SK-N-SH treated with all-trans-retinoic acid at 6 μM for 48 hours (cell line): ENCODE measurements around the gene IL15RA.

Source experiments
- ARNTL ChIP-seq: fragments of 450-650 bp; formaldehyde crosslinking; IDR thresholded peaks from 2 replicates; pipeline ENCODE4 v1.5.0; 2020; ENCODE audit warnings: low read depth, mild to moderate bottlenecking, moderate library complexity, borderline replicate concordance
- CSDC2 ChIP-seq: fragments of 250-450 bp; sonication (Bioruptor Pico); IDR thresholded peaks from 2 replicates; pipeline ENCODE4 v1.5.0; 2020; ENCODE audit warnings: mild to moderate bottlenecking, moderate library complexity
- ESRRG ChIP-seq: fragments of 250-450 bp; sonication (Bioruptor Pico); IDR thresholded peaks from 2 replicates; pipeline ENCODE4 v1.6.1; 2021; ENCODE audit warnings: mild to moderate bottlenecking
- GLIS3 ChIP-seq: fragments of 250-450 bp; sonication (Bioruptor Pico); IDR thresholded peaks from 2 replicates; pipeline ENCODE4 v1.5.0; 2020; ENCODE audit warnings: mild to moderate bottlenecking, moderate library complexity
- OSR1 ChIP-seq: fragments of 250-450 bp; sonication (Bioruptor Pico); IDR thresholded peaks from 2 replicates; pipeline ENCODE4 v1.8.0; 2022; ENCODE audit warnings: moderate library complexity, mild to moderate bottlenecking, inconsistent platforms
- RARB ChIP-seq: fragments of 250-450 bp; sonication (Bioruptor Pico); IDR thresholded peaks from 2 replicates; pipeline ENCODE4 v1.8.0; 2021; ENCODE audit warnings: mild to moderate bottlenecking, moderate library complexity
- TCF4 ChIP-seq: fragments of 250-450 bp; sonication (Bioruptor Pico); IDR thresholded peaks from 2 replicates; pipeline ENCODE4 v1.8.0; 2021; ENCODE audit warnings: mild to moderate bottlenecking, moderate library complexity, borderline replicate concordance
- ZFP30 ChIP-seq: fragments of 450-650 bp; formaldehyde crosslinking; IDR thresholded peaks from 2 replicates; pipeline ENCODE4 v1.5.0; 2022; ENCODE audit warnings: mild to moderate bottlenecking, moderate library complexity
- ZNF565 ChIP-seq: fragments of 450-650 bp; formaldehyde crosslinking; conservative IDR thresholded peaks from 2 replicates; pipeline ENCODE4 v1.5.0; 2020; ENCODE audit warnings: low read depth, mild to moderate bottlenecking, moderate library complexity
- ZNF70 ChIP-seq: fragments of 450-650 bp; formaldehyde crosslinking; IDR thresholded peaks from 2 replicates; pipeline ENCODE4 v1.5.0; 2020; ENCODE audit warnings: mild to moderate bottlenecking, moderate library complexity
- ZNF8 ChIP-seq: fragments of 450-650 bp; formaldehyde crosslinking; IDR thresholded peaks from 2 replicates; pipeline ENCODE4 v1.5.0; 2020; ENCODE audit warnings: mild to moderate bottlenecking, moderate library complexity
- TF ChIP-seq, protein P1 (sequence below): fragments of 250-450 bp; sonication (Bioruptor Pico); IDR thresholded peaks from 2 replicates; pipeline ENCODE4 v1.8.0; 2020; ENCODE audit warnings: mild to moderate bottlenecking, moderate library complexity, borderline replicate concordance
- TF ChIP-seq, protein P2 (sequence below): fragments of 250-450 bp; sonication (Bioruptor Pico); IDR thresholded peaks from 2 replicates; pipeline ENCODE4 v1.5.0; 2020; ENCODE audit warnings: mild to moderate bottlenecking, moderate library complexity
- TF ChIP-seq, protein P3 (sequence below): fragments of 250-450 bp; sonication (Bioruptor Pico); IDR thresholded peaks from 2 replicates; pipeline ENCODE4 v1.8.0; 2021; ENCODE audit warnings: low read depth, mild to moderate bottlenecking, moderate library complexity, borderline replicate concordance

DNA sequence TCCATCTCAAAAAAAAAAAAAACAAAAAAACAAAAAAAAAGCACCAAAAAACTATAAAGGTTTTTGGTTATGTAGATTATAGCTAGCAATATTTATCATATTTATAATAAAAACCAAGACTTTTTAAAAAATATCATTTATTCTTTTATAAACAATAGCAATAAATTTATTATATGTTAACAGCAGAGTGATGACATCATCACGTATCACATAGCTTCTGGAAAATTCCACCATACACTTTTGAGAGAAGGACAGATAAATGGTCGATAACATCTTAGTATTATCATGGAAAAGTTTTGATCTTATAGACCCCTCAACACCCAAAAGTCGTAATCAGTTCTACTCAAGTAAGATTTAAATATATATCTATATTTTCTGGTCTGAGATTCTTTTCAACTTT, 33.2 kb upstream of the IL15RA start:
- no peak for TF ChIP-seq ZFP30 (CRISPR knock-in tag)
- no peak for TF ChIP-seq OSR1 (CRISPR knock-in tag)
- TF ChIP-seq ZNF70 (CRISPR knock-in tag): no peak
- no peak for TF ChIP-seq RARB (CRISPR knock-in tag)
- no peak for TF ChIP-seq CSDC2 (CRISPR knock-in tag)
- TF ChIP-seq GLIS3 (CRISPR knock-in tag): no peak
- TF ChIP-seq, protein P1, sequence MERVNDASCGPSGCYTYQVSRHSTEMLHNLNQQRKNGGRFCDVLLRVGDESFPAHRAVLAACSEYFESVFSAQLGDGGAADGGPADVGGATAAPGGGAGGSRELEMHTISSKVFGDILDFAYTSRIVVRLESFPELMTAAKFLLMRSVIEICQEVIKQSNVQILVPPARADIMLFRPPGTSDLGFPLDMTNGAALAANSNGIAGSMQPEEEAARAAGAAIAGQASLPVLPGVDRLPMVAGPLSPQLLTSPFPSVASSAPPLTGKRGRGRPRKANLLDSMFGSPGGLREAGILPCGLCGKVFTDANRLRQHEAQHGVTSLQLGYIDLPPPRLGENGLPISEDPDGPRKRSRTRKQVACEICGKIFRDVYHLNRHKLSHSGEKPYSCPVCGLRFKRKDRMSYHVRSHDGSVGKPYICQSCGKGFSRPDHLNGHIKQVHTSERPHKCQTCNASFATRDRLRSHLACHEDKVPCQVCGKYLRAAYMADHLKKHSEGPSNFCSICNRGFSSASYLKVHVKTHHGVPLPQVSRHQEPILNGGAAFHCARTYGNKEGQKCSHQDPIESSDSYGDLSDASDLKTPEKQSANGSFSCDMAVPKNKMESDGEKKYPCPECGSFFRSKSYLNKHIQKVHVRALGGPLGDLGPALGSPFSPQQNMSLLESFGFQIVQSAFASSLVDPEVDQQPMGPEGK: no peak
- TF ChIP-seq, protein P2, sequence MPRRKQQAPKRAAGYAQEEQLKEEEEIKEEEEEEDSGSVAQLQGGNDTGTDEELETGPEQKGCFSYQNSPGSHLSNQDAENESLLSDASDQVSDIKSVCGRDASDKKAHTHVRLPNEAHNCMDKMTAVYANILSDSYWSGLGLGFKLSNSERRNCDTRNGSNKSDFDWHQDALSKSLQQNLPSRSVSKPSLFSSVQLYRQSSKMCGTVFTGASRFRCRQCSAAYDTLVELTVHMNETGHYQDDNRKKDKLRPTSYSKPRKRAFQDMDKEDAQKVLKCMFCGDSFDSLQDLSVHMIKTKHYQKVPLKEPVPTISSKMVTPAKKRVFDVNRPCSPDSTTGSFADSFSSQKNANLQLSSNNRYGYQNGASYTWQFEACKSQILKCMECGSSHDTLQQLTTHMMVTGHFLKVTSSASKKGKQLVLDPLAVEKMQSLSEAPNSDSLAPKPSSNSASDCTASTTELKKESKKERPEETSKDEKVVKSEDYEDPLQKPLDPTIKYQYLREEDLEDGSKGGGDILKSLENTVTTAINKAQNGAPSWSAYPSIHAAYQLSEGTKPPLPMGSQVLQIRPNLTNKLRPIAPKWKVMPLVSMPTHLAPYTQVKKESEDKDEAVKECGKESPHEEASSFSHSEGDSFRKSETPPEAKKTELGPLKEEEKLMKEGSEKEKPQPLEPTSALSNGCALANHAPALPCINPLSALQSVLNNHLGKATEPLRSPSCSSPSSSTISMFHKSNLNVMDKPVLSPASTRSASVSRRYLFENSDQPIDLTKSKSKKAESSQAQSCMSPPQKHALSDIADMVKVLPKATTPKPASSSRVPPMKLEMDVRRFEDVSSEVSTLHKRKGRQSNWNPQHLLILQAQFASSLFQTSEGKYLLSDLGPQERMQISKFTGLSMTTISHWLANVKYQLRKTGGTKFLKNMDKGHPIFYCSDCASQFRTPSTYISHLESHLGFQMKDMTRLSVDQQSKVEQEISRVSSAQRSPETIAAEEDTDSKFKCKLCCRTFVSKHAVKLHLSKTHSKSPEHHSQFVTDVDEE: no peak
- TF ChIP-seq ZNF565 (CRISPR knock-in tag): no peak
- TF ChIP-seq ZNF8 (CRISPR knock-in tag): no peak
- no peak for TF ChIP-seq ARNTL (CRISPR knock-in tag)
- TF ChIP-seq, protein P3, sequence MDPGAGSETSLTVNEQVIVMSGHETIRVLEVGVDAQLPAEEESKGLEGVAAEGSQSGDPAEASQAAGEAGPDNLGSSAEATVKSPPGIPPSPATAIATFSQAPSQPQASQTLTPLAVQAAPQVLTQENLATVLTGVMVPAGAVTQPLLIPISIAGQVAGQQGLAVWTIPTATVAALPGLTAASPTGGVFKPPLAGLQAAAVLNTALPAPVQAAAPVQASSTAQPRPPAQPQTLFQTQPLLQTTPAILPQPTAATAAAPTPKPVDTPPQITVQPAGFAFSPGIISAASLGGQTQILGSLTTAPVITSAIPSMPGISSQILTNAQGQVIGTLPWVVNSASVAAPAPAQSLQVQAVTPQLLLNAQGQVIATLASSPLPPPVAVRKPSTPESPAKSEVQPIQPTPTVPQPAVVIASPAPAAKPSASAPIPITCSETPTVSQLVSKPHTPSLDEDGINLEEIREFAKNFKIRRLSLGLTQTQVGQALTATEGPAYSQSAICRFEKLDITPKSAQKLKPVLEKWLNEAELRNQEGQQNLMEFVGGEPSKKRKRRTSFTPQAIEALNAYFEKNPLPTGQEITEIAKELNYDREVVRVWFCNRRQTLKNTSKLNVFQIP (CRISPR knock-in tag): no peak
- TF ChIP-seq ESRRG: no peak
- TF ChIP-seq TCF4: no peak
